HG03558 (cell line): ENCODE measurements around the gene PAQR5.

Source experiments
- ATAC-seq: cut with Tn5 transposase; IDR thresholded peaks from one replicate; pipeline ENCODE4 v1.9.1; 2021; ENCODE audit warnings: moderate number of reproducible peaks; ENCODE audit not compliant: unreplicated experiment; ENCODE audit errors: extremely low read depth

The PAQR5 gene

GRCh38 chr15:69385831-69386230, 87.1 kb downstream of the PAQR5 start:
- no peak for ATAC-seq

GRCh38 chr15:69386284-69386683, 87.6 kb downstream of the PAQR5 start:
- no peak for ATAC-seq

- ATAC-seq: no peak
These were observed 89.6 kb downstream of the PAQR5 start for GRCh38 chr15:69388260-69388705.

GRCh38 chr15:69389426-69389825, 90.7 kb downstream of the PAQR5 start:
- no peak for ATAC-seq

- ATAC-seq: no peak
These were observed 91.9 kb downstream of the PAQR5 start for GRCh38 chr15:69390575-69390974.

- no peak for ATAC-seq
These were observed 92.5 kb downstream of the PAQR5 start for GRCh38 chr15:69391046-69391757.

- no peak for ATAC-seq
These were observed 93.6 kb downstream of the PAQR5 start for GRCh38 chr15:69392352-69392751.

- no peak for ATAC-seq
These were observed 95.2 kb downstream of the PAQR5 start for GRCh38 chr15:69393831-69394491.

- ATAC-seq: no peak
These were observed 96.0 kb downstream of the PAQR5 start for GRCh38 chr15:69394556-69395282.

GRCh38 chr15:69395460-69395859, 96.7 kb downstream of the PAQR5 start:
- ATAC-seq: no peak

- ATAC-seq: no peak
These were observed 97.3 kb downstream of the PAQR5 start for GRCh38 chr15:69395991-69396390.

GRCh38 chr15:69398491-69398891, 99.8 kb downstream of the PAQR5 start:
- ATAC-seq: no peak

GRCh38 chr15:69400850-69401249, 102.1 kb downstream of the PAQR5 start:
- no peak for ATAC-seq

- no peak for ATAC-seq
These were observed 104.1 kb downstream of the PAQR5 start for GRCh38 chr15:69402816-69403215.

- ATAC-seq: no peak
These were observed 104.9 kb downstream of the PAQR5 start for GRCh38 chr15:69403594-69403993.

GRCh38 chr15:69405110-69405509, 106.4 kb downstream of the PAQR5 start:
- no peak for ATAC-seq

- no peak for ATAC-seq
These were observed 109.1 kb downstream of the PAQR5 start for GRCh38 chr15:69407719-69408400.

GRCh38 chr15:69408841-69409240, 110.1 kb downstream of the PAQR5 start:
- ATAC-seq: no peak

- ATAC-seq: no peak
These were observed 111.6 kb downstream of the PAQR5 start for GRCh38 chr15:69410248-69410874.

- ATAC-seq: no peak
These were observed 113.6 kb downstream of the PAQR5 start for GRCh38 chr15:69412274-69412673.
